Measurements from ENCODE around the gene TTC39A.
"Not testable (repeated sequence)": the region's sequence is repeated elsewhere in the genome, so short reads cannot be mapped to it uniquely, and the experiment has no call there.

Gene TTC39A

GRCh38 chr1:51326839-51327238 is 3.5 kb downstream of the TTC39A start:
- Mint-ChIP-seq H3K9me3 (no peaks in the 10 kb centered on the region), H3K4me3 (no peak overlapping the region), H3K27ac (no peak overlapping the region), H3K4me1 (peaks cover 45% of the 10 kb centered on the region), H3K27me3 (ENCODE audit: low read depth, poor library complexity) (peaks cover 22% of the 10 kb centered on the region), H3K36me3 (ENCODE audit: low read depth) (no peaks in the 10 kb centered on the region)
- DNase-seq: no peak
- TF ChIP-seq CTCF (IDR thresholded peaks at IDR 0.05): no peak

DNA sequence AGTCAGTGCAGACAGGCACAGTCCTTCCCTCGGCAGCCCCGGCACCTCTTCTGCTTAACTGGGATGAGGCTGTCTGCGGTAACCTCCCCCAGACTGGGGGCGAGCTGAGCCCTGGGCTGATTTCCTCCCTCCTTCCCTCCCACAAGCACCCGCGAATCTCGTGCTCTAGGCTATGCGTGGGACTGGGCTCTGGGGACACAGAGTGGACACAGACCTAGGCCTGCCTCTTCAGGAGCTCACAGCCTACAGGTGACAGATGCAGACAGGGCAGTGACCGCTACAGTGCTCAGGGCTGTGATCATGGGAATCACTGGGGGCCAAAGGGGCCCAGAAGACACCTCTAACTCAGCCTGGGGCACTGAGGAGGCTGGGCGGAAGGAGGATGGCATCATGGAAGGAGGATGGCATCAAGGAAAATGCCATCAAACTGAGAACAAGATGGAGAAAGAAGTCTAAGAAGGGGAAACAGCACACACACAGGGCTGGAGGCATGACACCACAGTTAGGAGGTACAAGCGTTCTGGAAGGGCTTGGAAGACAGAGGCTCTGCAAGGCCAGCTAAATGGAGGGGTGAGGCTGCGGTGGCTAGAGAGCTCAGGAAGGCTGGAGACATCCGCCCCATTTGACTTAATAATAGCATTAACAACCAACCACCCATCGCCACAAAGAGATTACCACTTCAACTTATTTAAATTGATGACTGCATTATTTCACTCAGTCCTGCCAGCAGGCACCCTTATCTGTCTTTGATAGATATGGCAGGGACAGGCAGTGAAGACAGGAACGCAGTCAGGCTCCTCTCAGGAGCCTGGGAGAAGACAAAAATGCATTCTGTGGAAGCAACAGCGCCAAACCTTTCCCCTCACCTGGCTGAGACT is 4.2 kb downstream of the TTC39A start:
- peaks cover 20% of the 10 kb centered on the region for H3K27me3 Mint-ChIP-seq (ENCODE audit: low read depth, poor library complexity)
- no peak for TF ChIP-seq CTCF (IDR thresholded peaks at IDR 0.05)
- H3K27ac Mint-ChIP-seq: peak overlapping the region; percentile 41
- DNase-seq: no peak
- H3K36me3 Mint-ChIP-seq (ENCODE audit: low read depth): no peaks in the 10 kb centered on the region
- no peak overlapping the region for H3K4me3 Mint-ChIP-seq
- peaks cover 41% of the 10 kb centered on the region for H3K4me1 Mint-ChIP-seq
- no peaks in the 10 kb centered on the region for H3K9me3 Mint-ChIP-seq

DNA sequence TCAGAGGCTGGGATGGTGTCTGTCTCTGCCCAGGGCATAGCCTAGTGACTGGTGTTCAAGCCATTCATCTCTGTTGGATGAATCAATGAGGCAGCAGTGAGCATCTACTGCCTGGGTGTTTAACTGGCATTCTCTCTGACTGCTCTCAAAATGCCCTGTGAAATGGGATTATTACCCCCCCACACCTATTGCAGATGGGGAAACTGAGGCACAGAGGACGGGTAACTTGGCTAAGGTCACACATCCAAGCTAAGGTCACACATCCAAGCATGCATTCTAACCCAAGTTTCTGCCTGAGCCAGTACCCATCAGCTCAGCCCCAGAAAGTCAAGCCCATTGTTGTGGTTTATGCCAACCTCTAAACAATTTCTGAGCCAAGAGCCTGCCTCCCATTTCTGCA is 5.0 kb downstream of the TTC39A start:
- no peak for DNase-seq
- no peaks in the 10 kb centered on the region for H3K9me3 Mint-ChIP-seq
- H3K27me3 Mint-ChIP-seq (ENCODE audit: low read depth, poor library complexity): peaks cover 16% of the 10 kb centered on the region
- H3K4me1 Mint-ChIP-seq: peaks cover 38% of the 10 kb centered on the region
- no peak for TF ChIP-seq CTCF (IDR thresholded peaks at IDR 0.05)
- no peak overlapping the region for H3K4me3 Mint-ChIP-seq
- H3K36me3 Mint-ChIP-seq (ENCODE audit: low read depth): no peaks in the 10 kb centered on the region
- H3K27ac Mint-ChIP-seq: no peak overlapping the region

DNA sequence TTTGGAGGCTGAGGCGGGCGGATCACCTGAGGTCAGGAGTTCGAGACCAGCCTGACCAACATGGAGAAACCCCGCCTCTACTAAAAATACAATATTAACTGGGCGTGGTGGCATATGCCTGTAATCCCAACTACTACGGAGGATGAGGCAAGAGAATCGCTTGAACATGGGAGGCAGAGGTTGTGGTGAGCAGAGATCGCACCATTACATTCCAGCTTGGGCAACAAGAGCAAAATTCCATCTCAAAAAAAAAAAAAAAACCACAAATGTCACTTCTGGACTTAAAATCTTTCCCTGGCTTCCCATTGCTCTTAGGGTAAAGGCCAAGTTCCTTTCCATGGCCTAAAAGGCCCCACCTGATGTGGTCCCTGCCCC is 5.4 kb downstream of the TTC39A start:
- peaks cover 38% of the 10 kb centered on the region for H3K4me1 Mint-ChIP-seq
- H3K9me3 Mint-ChIP-seq; DNase-seq; H3K27ac Mint-ChIP-seq; H3K4me3 Mint-ChIP-seq; H3K36me3 Mint-ChIP-seq (ENCODE audit: low read depth): not testable (repeated sequence)
- peaks cover 15% of the 10 kb centered on the region for H3K27me3 Mint-ChIP-seq (ENCODE audit: low read depth, poor library complexity)

DNA sequence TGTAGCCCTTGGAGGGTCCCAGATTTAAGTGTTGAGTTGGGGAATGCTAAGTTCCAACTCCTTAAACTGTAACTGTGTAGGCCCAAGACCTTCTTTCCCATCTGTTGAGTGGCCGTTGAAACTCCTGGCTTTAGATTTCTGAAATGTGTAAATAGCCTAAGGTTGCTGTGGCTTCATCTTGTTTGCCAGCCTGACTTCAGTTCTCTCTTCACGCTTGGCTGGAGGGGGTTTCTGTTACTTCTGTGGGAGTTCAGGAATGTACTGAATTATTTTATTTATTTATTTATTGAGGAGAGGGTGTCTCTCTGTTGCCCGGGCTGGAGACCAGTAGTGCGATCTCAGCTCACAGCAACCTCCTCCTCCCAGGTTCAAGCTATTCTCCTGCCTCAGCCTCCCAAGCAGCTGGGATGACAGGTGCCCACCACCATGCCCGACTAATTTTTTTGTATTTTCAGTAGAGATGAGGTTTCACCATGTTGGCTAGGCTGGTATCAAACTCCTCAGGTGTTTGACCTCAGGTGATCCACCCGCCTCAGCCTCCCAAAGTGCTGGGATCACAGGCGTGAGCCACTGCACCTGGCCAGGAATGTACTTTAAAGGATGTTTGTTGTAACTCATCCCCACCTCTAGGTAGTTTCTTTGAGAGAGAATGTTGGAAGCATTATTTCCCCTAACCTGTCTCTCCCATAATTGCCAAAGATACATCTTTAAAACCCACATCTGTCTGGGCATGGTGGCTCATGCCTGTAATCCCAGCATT is 5.9 kb downstream of the TTC39A start:
- Mint-ChIP-seq H3K36me3 (ENCODE audit: low read depth) (no peaks in the 10 kb centered on the region), H3K9me3 (no peaks in the 10 kb centered on the region), H3K27me3 (ENCODE audit: low read depth, poor library complexity) (peaks cover 11% of the 10 kb centered on the region), H3K4me3 (no peak overlapping the region), H3K27ac (no peak overlapping the region), H3K4me1 (peaks cover 38% of the 10 kb centered on the region)
- TF ChIP-seq CTCF (IDR thresholded peaks at IDR 0.05): no peak
- DNase-seq: no peak

- peaks cover 5% of the 10 kb centered on the region for H3K27me3 Mint-ChIP-seq (ENCODE audit: low read depth, poor library complexity)
- no peaks in the 10 kb centered on the region for H3K36me3 Mint-ChIP-seq (ENCODE audit: low read depth)
- no peak for DNase-seq
- H3K4me3 Mint-ChIP-seq: no peak overlapping the region
- TF ChIP-seq CTCF (IDR thresholded peaks at IDR 0.05): no peak
- no peak overlapping the region for H3K27ac Mint-ChIP-seq
- H3K4me1 Mint-ChIP-seq: peaks cover 38% of the 10 kb centered on the region
- H3K9me3 Mint-ChIP-seq: no peaks in the 10 kb centered on the region
Measured at GRCh38 chr1:51323778-51324177, 6.6 kb downstream of the TTC39A start.

All from nephron progenitor cell (in vitro differentiated cells).